OCI-LY7 (cell line): ENCODE data around the gene RTN4.

Experiments
- CTCF ChIP-seq: fragments of 200-600 bp; sonication (generic); conservative IDR thresholded peaks from 2 replicates; pipeline ENCODE4 v1.5.1; 2014; ENCODE audit warnings: mild to moderate bottlenecking, antibody characterized with exemption, low read length, moderate library complexity, mixed read lengths
- EZH2phosphoT487 ChIP-seq: fragments of 200-600 bp; sonication (generic); IDR thresholded peaks from 2 replicates; pipeline ENCODE4 v1.6.1; 2018; ENCODE audit warnings: low read depth, borderline replicate concordance, mild to moderate bottlenecking, mixed run types, antibody characterized with exemption, low read length, moderate library complexity, mixed read lengths

- TF ChIP-seq CTCF: no peak
- TF ChIP-seq EZH2phosphoT487: no peak
Measured at GRCh38 chr2:54962511-54962910, 87.7 kb downstream of the RTN4 start.
